GM19328 (cell line): ENCODE results near the gene CT45A1.
"Not testable (repeated sequence)": the region's sequence is repeated elsewhere in the genome, so short reads cannot be mapped to it uniquely, and the experiment has no call there.

Experiments
- ATAC-seq: cut with Tn5 transposase; IDR thresholded peaks from one replicate; pipeline ENCODE4 v1.9.1; 2021; ENCODE audit warnings: mild to moderate bottlenecking, moderate library complexity; ENCODE audit not compliant: unreplicated experiment

Gene CT45A1, protein sequence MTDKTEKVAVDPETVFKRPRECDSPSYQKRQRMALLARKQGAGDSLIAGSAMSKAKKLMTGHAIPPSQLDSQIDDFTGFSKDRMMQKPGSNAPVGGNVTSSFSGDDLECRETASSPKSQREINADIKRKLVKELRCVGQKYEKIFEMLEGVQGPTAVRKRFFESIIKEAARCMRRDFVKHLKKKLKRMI

DNA sequence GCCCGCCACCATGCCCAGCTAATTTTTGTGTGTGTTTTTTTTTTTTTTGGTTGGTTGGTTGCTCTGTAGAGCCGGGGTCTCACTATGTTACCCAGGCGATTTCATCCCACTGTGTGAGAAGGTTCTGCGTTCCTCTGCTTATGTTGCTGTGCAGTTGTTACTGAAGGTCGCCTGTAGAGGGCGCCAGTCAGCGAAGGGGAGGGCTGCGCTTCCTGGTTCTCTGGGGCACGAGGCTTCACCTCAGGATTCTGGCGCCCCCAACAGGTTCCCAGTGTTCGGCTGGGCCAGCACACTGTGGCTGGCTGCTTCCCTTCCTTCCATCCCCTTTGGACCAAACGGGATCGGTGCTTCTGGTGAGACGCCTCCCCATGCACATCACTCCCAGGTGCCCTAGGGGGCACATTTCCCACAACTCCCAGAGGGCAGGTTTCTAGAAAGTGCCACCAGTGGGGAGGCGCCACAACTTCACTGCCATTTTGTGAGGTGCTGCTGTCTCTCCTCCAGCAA is at the start of gene CT45A1:
CT45A1 (plus strand) TSS at position 457 of the 507 bp plus-strand sequence. CDS start 5,302 bp downstream, outside the sequence.
- ATAC-seq: not testable (repeated sequence)

DNA sequence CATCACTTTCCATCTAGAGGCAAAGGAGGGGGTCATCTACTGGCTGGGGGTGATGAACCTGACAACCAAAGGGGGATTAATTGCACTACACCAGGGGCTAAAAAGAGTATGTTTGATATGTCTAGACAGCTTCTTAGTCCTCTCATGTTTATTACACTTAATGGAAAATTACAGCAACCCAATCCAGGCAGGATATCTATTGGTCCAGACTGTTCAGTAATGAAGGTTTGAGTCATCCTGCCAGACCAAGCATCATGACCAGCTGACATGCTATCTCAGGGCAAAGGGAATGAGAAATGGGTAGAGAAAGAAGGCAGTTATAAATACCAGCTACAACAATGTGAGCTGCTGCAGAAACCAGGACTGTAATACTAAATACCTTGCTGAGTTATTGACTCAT is 40.5 kb upstream of the CT45A1 start:
- ATAC-seq: not testable (repeated sequence)

DNA sequence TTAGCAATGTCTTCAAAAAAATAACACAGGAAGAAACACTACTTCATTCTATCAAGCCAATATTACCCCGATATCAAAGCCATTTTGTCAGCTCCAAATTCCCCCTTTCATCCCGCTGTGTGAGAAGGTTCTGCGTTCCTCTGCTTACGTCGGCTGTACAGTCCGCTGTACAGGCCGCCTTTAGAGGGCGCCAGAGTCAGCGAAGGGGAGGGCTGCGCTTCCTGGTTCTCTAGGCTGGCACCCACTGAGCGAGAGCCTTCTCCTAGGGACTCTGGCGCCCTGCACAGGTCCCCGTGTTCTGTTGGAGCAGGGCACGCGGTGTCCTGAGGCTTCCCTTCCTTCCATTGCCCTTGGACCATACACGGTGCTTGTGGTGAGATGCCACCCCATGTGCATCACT is 25.3 kb upstream of the CT45A1 start:
- ATAC-seq: no peak

DNA sequence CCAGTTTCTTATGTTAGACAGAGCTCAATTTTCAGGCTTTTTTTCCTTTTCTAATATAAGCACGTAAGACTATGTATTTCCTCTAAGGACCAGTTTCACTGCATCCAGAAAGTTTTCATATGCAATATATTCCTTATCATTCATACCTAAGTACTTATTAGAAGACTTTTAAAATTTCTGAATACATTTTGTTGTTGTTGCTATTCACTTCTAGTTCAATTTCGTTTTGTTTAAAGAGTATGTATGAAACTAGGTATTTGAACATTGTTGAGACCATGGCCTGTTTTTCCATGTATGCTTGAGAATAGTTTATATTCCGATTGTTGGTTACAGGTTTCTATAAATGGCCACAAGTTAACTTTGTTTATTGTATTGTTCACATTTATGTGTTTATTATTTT is 18.0 kb upstream of the CT45A1 start:
- no peak for ATAC-seq

DNA sequence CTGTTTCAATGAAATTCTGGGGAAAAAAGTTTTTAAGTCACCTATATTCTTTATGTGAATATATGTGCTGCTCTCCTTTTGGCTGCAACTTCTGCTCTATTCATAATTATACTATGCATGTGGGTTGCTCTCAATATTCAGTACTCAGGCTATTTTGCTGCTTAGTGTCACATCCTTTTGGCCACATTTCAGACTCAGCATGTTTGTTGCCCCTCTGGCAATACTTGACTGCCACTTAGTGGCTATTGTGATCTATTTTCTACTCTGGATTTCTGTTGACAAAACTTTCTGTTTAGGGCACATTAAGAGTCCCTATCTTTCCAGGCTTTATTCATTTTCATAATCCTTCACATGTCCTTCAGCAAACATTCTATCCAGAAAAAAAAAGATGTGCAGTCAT is 15.8 kb upstream of the CT45A1 start:
- no peak for ATAC-seq

DNA sequence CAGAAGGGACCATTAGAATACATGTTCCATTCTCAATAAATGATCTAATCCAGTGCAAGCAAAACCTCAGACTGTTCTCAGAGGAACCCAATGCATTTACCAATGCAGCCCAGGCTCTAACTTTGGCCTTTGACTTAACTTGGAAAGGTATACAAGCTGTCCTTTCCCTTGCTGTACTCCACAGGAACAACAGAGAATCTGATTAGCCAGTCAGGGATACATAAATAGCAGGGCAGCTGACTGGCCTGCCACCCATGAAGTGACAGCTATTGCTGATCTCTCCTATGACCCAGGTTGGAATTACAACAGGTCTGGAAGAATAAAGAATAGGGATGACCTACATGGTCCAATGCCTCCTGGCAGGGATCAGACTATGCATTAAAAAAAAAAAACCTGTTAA is 14.5 kb upstream of the CT45A1 start:
- no peak for ATAC-seq

DNA sequence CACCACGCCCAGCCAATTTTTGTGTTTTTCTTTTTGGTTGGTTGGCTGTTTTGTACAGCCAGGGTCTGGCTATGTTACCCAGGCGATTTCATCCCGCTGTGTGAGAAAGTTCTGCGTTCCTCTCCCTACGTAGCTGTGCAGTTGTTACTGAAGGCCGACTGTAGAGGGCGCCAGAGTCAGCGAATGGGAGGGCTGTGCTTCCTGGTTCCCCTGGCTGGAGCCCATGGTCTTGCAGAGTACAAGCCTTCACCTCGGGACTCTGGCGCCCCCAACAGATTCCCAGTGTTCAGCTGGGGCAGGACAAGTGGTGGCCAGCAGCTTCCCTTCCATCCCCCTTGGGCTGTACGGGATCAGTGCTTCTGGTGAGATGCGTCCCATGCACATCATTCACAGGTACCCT is 5.6 kb upstream of the CT45A1 start:
- ATAC-seq: no peak

DNA sequence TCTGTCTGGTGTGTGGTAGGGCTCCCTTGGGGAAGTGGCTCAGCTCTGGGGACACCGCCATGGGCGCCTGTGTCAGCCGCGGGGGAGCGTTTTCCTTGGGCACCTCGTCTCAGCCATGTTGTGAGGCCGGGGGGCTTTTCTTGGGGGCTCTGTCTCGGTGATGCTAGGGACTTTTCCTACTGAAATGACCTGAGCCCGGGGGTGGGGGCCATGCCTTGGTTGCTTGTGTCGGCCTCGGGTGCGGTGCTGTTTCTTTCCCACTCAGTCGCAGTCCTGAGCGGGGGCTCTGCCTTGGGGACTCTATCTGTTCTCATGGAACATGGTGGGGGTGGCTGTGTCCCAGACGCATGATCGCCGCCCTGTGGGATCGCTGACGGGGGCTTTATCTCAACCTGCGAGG is 356 bp downstream of the CT45A1 start:
- ATAC-seq: no peak

DNA sequence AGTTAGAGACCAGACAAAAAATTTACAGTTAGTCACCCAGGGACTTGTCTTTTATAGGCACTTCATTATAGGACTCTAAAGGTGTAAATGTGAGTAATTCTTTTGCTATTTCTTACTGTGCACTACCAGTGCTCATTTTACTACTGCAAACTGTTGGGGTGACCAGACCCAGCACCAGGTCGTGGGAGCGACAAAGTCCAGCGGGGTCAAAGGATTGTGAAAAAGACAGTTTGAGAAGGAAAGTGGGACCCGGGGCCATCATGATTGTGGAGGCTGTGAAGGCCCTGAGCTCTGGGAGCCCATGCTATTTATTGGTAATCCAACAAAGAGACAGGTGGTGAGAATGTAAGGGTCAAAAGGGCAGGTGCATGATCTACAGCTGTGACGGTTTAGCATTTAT is 21.2 kb downstream of the CT45A1 start:
- ATAC-seq: not testable (repeated sequence)

DNA sequence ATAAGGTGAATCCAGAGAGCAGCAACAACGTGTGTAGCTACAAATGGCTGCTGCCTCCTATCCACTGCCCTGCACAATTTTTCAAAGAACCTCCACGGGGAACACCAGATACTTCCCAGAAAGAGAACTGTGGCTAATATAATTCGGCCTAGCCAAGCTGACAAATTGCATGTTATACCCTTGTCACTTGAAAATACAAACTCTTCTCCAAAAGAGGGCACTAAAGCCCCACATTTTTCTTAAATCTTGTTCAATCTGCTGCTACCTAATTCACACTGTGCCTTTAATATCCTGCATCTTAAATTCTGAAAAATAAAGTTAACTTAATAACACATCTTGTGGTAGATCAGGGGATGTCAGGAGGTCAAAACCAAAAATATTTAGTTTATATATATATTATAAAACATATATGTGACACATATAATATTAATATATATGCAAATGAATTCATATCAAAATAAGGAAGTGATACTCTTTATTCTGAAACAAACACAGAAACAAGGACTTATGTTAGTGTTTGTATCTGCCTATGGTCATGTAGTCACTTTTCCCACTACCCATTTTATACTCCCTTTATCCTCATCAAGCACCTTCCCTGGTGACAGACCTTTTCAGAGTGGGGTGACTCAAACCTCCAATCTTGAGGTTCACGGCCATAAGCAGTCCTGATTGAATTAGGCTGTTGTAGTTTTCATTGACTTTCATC is 24.1 kb downstream of the CT45A1 start:
- ATAC-seq: no peak

DNA sequence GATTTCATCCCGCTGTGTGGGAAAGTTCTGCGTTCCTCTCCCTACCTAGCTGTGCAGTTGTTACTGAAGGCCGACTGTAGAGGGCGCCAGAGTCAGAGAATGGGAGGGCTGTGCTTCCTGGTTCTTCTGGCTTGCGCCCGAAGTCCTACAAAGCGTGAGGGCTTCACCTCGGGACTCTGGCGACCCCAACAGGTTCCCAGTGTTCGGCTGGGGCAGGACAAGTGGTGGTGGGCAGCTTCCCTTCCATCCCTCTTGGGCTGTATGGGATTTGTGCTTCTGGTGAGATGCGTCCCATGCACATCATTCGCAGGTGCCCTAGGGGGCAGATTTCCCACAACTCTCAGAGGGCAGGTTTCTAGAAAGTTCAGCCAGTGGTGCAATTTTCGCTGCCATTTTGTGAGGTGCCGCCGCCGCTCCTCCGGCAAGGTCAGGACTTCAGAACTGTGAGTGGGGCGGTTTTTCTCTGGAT is 27.3 kb downstream of the CT45A1 start:
- no peak for ATAC-seq

DNA sequence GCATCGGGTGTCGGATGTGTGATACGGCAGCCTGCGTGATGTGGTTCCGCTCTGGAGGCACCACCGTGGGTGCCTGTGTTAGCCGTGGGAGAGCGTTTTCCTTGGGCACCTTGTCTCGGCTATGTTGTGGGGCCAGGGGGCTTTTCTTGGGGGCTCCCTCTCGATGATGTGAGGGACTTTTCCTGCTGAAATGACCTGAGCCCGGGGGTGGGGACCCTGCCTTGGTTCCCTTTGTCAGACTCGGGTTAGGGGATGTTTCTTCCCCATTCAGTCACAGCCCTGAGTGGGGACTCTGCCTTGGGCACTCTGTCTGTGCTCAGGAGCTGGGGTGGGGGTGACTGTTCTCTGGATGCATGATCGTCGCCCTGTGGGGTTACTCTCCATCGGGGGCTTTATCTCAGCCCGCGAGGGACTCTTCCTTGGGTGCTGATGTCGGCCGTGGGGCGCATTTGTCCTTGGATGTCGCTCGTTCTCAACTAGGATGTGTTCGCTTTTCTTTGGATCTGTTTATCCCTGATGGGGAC is 27.8 kb downstream of the CT45A1 start:
- ATAC-seq: no peak

DNA sequence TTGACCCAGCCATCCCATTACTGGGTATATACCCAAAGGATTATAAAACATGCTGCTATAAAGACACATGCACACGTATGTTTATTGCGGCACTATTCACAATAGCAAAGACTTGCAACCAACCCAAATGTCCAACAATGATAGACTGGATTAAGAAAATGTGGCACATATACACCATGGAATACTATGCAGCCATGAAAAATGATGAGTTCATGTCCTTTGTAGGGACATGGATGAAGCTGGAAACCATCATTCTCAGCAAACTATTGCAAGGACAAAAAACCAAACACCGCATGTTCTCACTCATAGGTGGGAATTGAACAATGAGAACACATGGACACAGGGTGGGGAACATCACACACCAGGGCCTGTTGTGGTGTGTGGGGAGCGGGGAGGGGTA is 31.3 kb downstream of the CT45A1 start:
- not testable (repeated sequence) for ATAC-seq

DNA sequence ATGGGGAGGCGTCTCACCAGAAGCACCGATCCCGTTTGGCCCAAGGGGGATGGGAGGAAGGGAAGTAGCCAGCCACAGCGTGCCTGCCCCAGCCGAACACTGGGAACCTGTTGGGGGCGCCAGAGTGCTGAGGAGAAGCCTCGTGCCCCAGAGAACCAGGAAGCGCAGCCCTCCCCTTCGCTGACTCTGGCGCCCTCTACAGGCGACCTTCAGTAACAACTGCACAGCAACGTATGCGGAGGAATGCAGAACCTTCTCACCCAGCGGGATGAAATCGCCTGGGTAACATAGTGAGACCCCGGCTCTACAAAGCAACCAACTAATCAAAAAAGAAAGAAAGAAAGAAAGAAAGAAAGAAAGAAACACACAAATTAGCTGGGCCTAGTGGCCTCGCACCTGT is 54.7 kb downstream of the CT45A1 start, which contains the start of gene CT45A3:
CT45A3 (minus strand) TSS at position 101 of the 400 bp plus-strand sequence. CDS start 3,747 bp downstream, outside the sequence.
- ATAC-seq: not testable (repeated sequence)
